Fibroblast of lung (primary cell): ENCODE measurements around the gene CHI3L2. TPM values are rescaled to one million over a fixed set of nuclear protein-coding genes. Genes with fewer than 3 reads are reported as not detected.

Source experiments
- DNase-seq, 2 donors: peaks; one replicate each; pipeline versions ENCODE4 v3.0.0 to v3.0.0-alpha.2; 2010; ENCODE audit warnings: low read depth in 2 of 2
- H2AFZ ChIP-seq: 2 replicates; pipeline ENCODE4 v1.5.1; 2012; ENCODE audit warnings: low read length, control low read depth, inconsistent platforms
- H3K27ac ChIP-seq: 2 replicates; pipeline ENCODE4 v1.5.1; 2011; ENCODE audit warnings: low read length, control low read depth; ENCODE audit not compliant: insufficient read depth
- H3K27me3 ChIP-seq: 2 replicates; pipeline ENCODE4 v1.5.1; 2011; ENCODE audit warnings: mild to moderate bottlenecking, low read length; ENCODE audit not compliant: control insufficient read depth, insufficient read depth
- H3K36me3 ChIP-seq: 2 replicates; pipeline ENCODE4 v1.5.1; 2011; ENCODE audit warnings: low read length; ENCODE audit not compliant: control insufficient read depth, insufficient read depth
- H3K4me1 ChIP-seq: 2 replicates; pipeline ENCODE4 v1.5.1; 2011; ENCODE audit warnings: low read length; ENCODE audit not compliant: control insufficient read depth, insufficient read depth; ENCODE audit errors: extremely low read depth
- H3K4me2 ChIP-seq: 2 replicates; pipeline ENCODE4 v1.5.1; 2011; ENCODE audit warnings: low read length, control low read depth; ENCODE audit not compliant: insufficient read depth; ENCODE audit errors: extremely low read depth
- H3K4me3 ChIP-seq, 4 experiments: fragments of 200-600 bp in 1 of 4; sonication (generic) in 1 of 4; replicated peaks in 1 of 4; 2 replicates each; pipeline ENCODE4 v1.5.1; 2011 to 2016; ENCODE audit warnings: low read length in 4 of 4, low read depth in 3 of 4, mild to moderate bottlenecking in 3 of 4, control low read depth in 2 of 4, inconsistent platforms in 1 of 4, mixed read lengths in 1 of 4; ENCODE audit not compliant: insufficient read depth in 1 of 4; ENCODE audit errors: control extremely low read depth in 1 of 4
- H3K79me2 ChIP-seq: 2 replicates; pipeline ENCODE4 v1.5.1; 2012; ENCODE audit warnings: mild to moderate bottlenecking, low read length, inconsistent platforms; ENCODE audit not compliant: control insufficient read depth, insufficient read depth
- H3K9ac ChIP-seq: 2 replicates; pipeline ENCODE4 v1.5.1; 2011; ENCODE audit warnings: mild to moderate bottlenecking, low read length, control low read depth; ENCODE audit not compliant: insufficient read depth
- H3K9me3 ChIP-seq: 2 replicates; pipeline ENCODE4 v1.5.1; 2012; ENCODE audit warnings: low read depth, low read length; ENCODE audit not compliant: control insufficient read depth, insufficient read depth
- H4K20me1 ChIP-seq: 2 replicates; pipeline ENCODE4 v1.5.1; 2011; ENCODE audit warnings: low read length; ENCODE audit not compliant: control insufficient read depth, insufficient read depth; ENCODE audit errors: extremely low read depth
- CTCF ChIP-seq, 2 donors: IDR thresholded peaks in 1 of 2; conservative IDR thresholded peaks in 1 of 2; 1 replicate in 1 of 2; 2 replicates in 1 of 2; pipeline ENCODE4 v1.5.1; 2011 to 2012; ENCODE audit warnings: low read length in 2 of 2, control low read depth in 1 of 2, inconsistent platforms in 1 of 2, low read depth in 1 of 2, mild to moderate bottlenecking in 1 of 2
- EZH2 ChIP-seq: IDR thresholded peaks from 2 replicates; pipeline ENCODE4 v1.5.1; 2012; ENCODE audit warnings: low read length, control low read depth, mild to moderate bottlenecking; ENCODE audit errors: missing control alignments
- polyA plus RNA-seq, 2 donors: library from polyadenylated mRNA; depleted of rRNA in 1 of 2; stranded (reverse) in 1 of 2; unstranded in 1 of 2; fragments of >200 nt; gene quantifications; 2 replicates each; pipeline ENCODE4 v1.2.1, GENCODE V29; 2011 to 2012; ENCODE audit warnings: missing spikeins in 1 of 2
- total RNA-seq: library from RNA; depleted of rRNA; stranded (reverse); fragments of >200 nt; gene quantifications from 2 replicates; pipeline ENCODE4 v1.2.1, GENCODE V29; 2014

The CHI3L2 gene
- total and polyA plus RNA-seq, 2 donors (not counting 1 experiment from before 2014, with no cell fraction given), result 1.5 to 3.8 TPM

- Histone ChIP-seq H3K4me1 (peaks cover 33% of the 10 kb centered on the region), H3K9ac (no peak overlapping the region), H2AFZ (no peak overlapping the region), H4K20me1 (no peaks in the 10 kb centered on the region), H3K4me2 (peak overlapping the region; percentile 39), H3K36me3 (peaks cover 4% of the 10 kb centered on the region), H3K79me2 (no peaks in the 10 kb centered on the region), H3K27ac (peak overlapping the region; percentile 67), H3K4me3 (peak overlapping the region in 2 of 4 experiments; percentile 6 to 25), H3K9me3 (no peaks in the 10 kb centered on the region), H3K27me3 (no peaks in the 10 kb centered on the region)
- peak; percentile 85 to 86 for DNase-seq
- TF ChIP-seq CTCF (conservative IDR thresholded peaks at IDR 0.05 in 1 of 2, IDR thresholded peaks at IDR 0.05 in 1 of 2; ENCODE audit: low read depth in 1 of 2, low read length in 2 of 2) (no peak), EZH2 (no peak)
Observed at GRCh38 chr1:111191496-111191895, 36.0 kb upstream of the CHI3L2 start.

GRCh38 chr1:111192074-111192473 is 35.4 kb upstream of the CHI3L2 start:
- TF ChIP-seq EZH2 (no peak), CTCF (conservative IDR thresholded peaks at IDR 0.05 in 1 of 2, IDR thresholded peaks at IDR 0.05 in 1 of 2; ENCODE audit: low read depth in 1 of 2, low read length in 2 of 2) (no peak)
- Histone ChIP-seq H3K9me3 (no peaks in the 10 kb centered on the region), H3K36me3 (peaks cover 2% of the 10 kb centered on the region), H3K27me3 (no peaks in the 10 kb centered on the region), H2AFZ (no peak overlapping the region), H3K9ac (no peak overlapping the region), H3K4me3 (no peak overlapping the region), H3K4me1 (peaks cover 33% of the 10 kb centered on the region), H3K4me2 (no peak overlapping the region), H3K27ac (peak overlapping the region; percentile 60), H4K20me1 (no peaks in the 10 kb centered on the region), H3K79me2 (no peaks in the 10 kb centered on the region)
- no peak for DNase-seq

GRCh38 chr1:111192658-111193519 is 34.6 kb upstream of the CHI3L2 start:
- no peak for TF ChIP-seq EZH2
- TF ChIP-seq CTCF (conservative IDR thresholded peaks at IDR 0.05 in 1 of 2, IDR thresholded peaks at IDR 0.05 in 1 of 2; ENCODE audit: low read depth in 1 of 2, low read length in 2 of 2), result no peak
- no peak overlapping the region for H2AFZ ChIP-seq
- H3K36me3 ChIP-seq, result no peaks in the 10 kb centered on the region
- H3K27me3 ChIP-seq, result no peaks in the 10 kb centered on the region
- H3K4me2 ChIP-seq, result peak overlapping the region; percentile 18
- H3K9me3 ChIP-seq, result no peaks in the 10 kb centered on the region
- H3K27ac ChIP-seq, result no peak overlapping the region
- H4K20me1 ChIP-seq, result no peaks in the 10 kb centered on the region
- no peaks in the 10 kb centered on the region for H3K79me2 ChIP-seq
- peaks cover 33% of the 10 kb centered on the region for H3K4me1 ChIP-seq
- DNase-seq, result peak in 1 of 2 donors; percentile 24
- no peak overlapping the region for H3K9ac ChIP-seq
- H3K4me3 ChIP-seq, result no peak overlapping the region
